Measurements from ENCODE around the gene CD300LG. TPM values are rescaled to one million over a fixed set of nuclear protein-coding genes. Genes with fewer than 3 reads are reported as not detected.

The CD300LG gene
- total and polyA plus RNA-seq, 8 donors: 0.09 to 4.3 (median 0.43) TPM

- Histone ChIP-seq H3K4me3 (no peak overlapping the region), H3K9me3 (no peaks in the 10 kb centered on the region), H3K4me1 (no peaks in the 10 kb centered on the region), H3K27ac (no peak overlapping the region), H3K36me3 (no peaks in the 10 kb centered on the region), H3K27me3 (no peaks in the 10 kb centered on the region)
- DNase-seq (peak in 1 of 6 donors; percentile 35), FAIRE-seq (no peak), ATAC-seq (peak in 1 of 4 donors; percentile 38)
- no peak for TF ChIP-seq CTCF (IDR thresholded peaks at IDR 0.05)
- 44 to 48% methylated on average over 3 of the region's 3 CpGs for WGBS, 2 donors
- intact Hi-C loops (cut with DNase I): loop anchor here in 1 of 3 donors (10.0 kb wide), 1 partner anchor 121 kb away; no protein-coding TSS in a partner anchor
Measured at GRCh38 chr17:43874293-43874692, 27.3 kb downstream of the CD300LG start.

GRCh38 chr17:43875476-43876147 lies 28.6 kb downstream of the CD300LG start:
- WGBS, 2 donors: 84 to 94% methylated on average over 3 of the region's 3 CpGs

GRCh38 chr17:43877031-43877430 lies 30.1 kb downstream of the CD300LG start:
- no peaks in the 10 kb centered on the region for H3K27me3 ChIP-seq
- H3K9me3 ChIP-seq: no peaks in the 10 kb centered on the region
- 80 to 89% methylated on average over 7 of the region's 7 CpGs for WGBS, 2 donors
- H3K4me1 ChIP-seq: no peaks in the 10 kb centered on the region
- TF ChIP-seq CTCF (IDR thresholded peaks at IDR 0.05): no peak
- H3K27ac ChIP-seq: no peak overlapping the region
- H3K36me3 ChIP-seq: no peaks in the 10 kb centered on the region
- FAIRE-seq: no peak
- no peak for DNase-seq
- H3K4me3 ChIP-seq: no peak overlapping the region
- ATAC-seq: no peak
- intact Hi-C loops (cut with DNase I): loop anchor here in 1 of 3 donors (10.0 kb wide), 1 partner anchor 118 kb away; no protein-coding TSS in a partner anchor

More at GRCh38 chr17:43875476-43876147, 28.6 kb downstream of the CD300LG start:
- no peak for FAIRE-seq
- intact Hi-C loops (cut with DNase I): loop anchor here in 1 of 3 donors (10.0 kb wide), 1 partner anchor 119 kb away; no protein-coding TSS in a partner anchor
- Histone ChIP-seq H3K4me3 (no peak overlapping the region), H3K9me3 (no peaks in the 10 kb centered on the region), H3K27ac (no peak overlapping the region), H3K36me3 (no peaks in the 10 kb centered on the region), H3K4me1 (no peaks in the 10 kb centered on the region), H3K27me3 (no peaks in the 10 kb centered on the region)
- no peak for ATAC-seq
- no peak for TF ChIP-seq CTCF (IDR thresholded peaks at IDR 0.05)
- no peak for DNase-seq

- no peaks in the 10 kb centered on the region for H3K27me3 ChIP-seq
- H3K36me3 ChIP-seq: no peaks in the 10 kb centered on the region
- H3K4me3 ChIP-seq: no peak overlapping the region
- H3K27ac ChIP-seq: no peak overlapping the region
- ATAC-seq (no peak), DNase-seq (peak in 1 of 6 donors; percentile 58), FAIRE-seq (no peak)
- no peak for TF ChIP-seq CTCF (IDR thresholded peaks at IDR 0.05)
- 93 to 98% methylated on average over 10 of the region's 10 CpGs for WGBS, 2 donors
- intact Hi-C loops (cut with DNase I): loop anchor here in 1 of 3 donors (10.0 kb wide), 1 partner anchor 117 kb away; no protein-coding TSS in a partner anchor
- no peaks in the 10 kb centered on the region for H3K4me1 ChIP-seq
- H3K9me3 ChIP-seq: no peaks in the 10 kb centered on the region
Measured at GRCh38 chr17:43877451-43878155, 30.6 kb downstream of the CD300LG start.

Measured in pancreas (tissue), 10 donors.